T-helper 2 cell treated with Interferon-gamma antibody and Interleukin-4, amounts not matched to agents 5 μg/mL and 100 μg/mL, for 36 hours (primary cell): Measurements from ENCODE around the gene SEC23IP.
A peak's percentile ranks its signal among the peaks of the same experiment; 100 is the strongest.
"Not testable (repeated sequence)": the region's sequence is repeated elsewhere in the genome, so short reads cannot be mapped to it uniquely, and the experiment has no call there.

Source experiments
- DNase-seq: peaks from one replicate; pipeline ENCODE4 v3.0.0; 2021; ENCODE audit warnings: low spot score
- H3K27ac Mint-ChIP-seq: one replicate; pipeline ENCODE4 v1.8.0; 2021; ENCODE audit warnings: mild to moderate bottlenecking, mixed read lengths
- H3K27me3 Mint-ChIP-seq: one replicate; pipeline ENCODE4 v1.8.0; 2021; ENCODE audit warnings: low read depth, mixed read lengths
- H3K36me3 Mint-ChIP-seq: one replicate; pipeline ENCODE4 v1.8.0; 2021; ENCODE audit warnings: low read depth, mixed read lengths
- H3K4me1 Mint-ChIP-seq: one replicate; pipeline ENCODE4 v1.8.0; 2021; ENCODE audit warnings: low read depth, mixed read lengths
- H3K4me3 Mint-ChIP-seq: one replicate; pipeline ENCODE4 v1.8.0; 2022; ENCODE audit warnings: mild to moderate bottlenecking, moderate library complexity, mixed read lengths
- H3K9me3 Mint-ChIP-seq: one replicate; pipeline ENCODE4 v1.8.0; 2021; ENCODE audit warnings: mixed read lengths

SEC23IP gene

GRCh38 chr10:119865699-119866240 is 26.8 kb upstream of the SEC23IP start:
- peaks cover 41% of the 10 kb centered on the region for H3K4me1 Mint-ChIP-seq

GRCh38 chr10:119867317-119867716 is 25.2 kb upstream of the SEC23IP start:
- DNase-seq: no peak
- no peaks in the 10 kb centered on the region for H3K27me3 Mint-ChIP-seq
- peaks cover 11% of the 10 kb centered on the region for H3K9me3 Mint-ChIP-seq
- peaks cover 47% of the 10 kb centered on the region for H3K4me1 Mint-ChIP-seq
- no peak overlapping the region for H3K4me3 Mint-ChIP-seq
- H3K36me3 Mint-ChIP-seq: peaks cover 34% of the 10 kb centered on the region
- no peak overlapping the region for H3K27ac Mint-ChIP-seq

More at GRCh38 chr10:119865699-119866240, 26.8 kb upstream of the SEC23IP start:
- no peak overlapping the region for H3K27ac Mint-ChIP-seq
- no peaks in the 10 kb centered on the region for H3K27me3 Mint-ChIP-seq
- H3K9me3 Mint-ChIP-seq: peaks cover 11% of the 10 kb centered on the region
- no peak for DNase-seq
- peaks cover 29% of the 10 kb centered on the region for H3K36me3 Mint-ChIP-seq
- no peak overlapping the region for H3K4me3 Mint-ChIP-seq

GRCh38 chr10:119869398-119869797 is 23.1 kb upstream of the SEC23IP start:
- H3K4me3 Mint-ChIP-seq: not testable (repeated sequence)

GRCh38 chr10:119871881-119872609 is 20.5 kb upstream of the SEC23IP start:
- peak overlapping the region; percentile 88 for H3K4me3 Mint-ChIP-seq
- peaks cover 13% of the 10 kb centered on the region for H3K36me3 Mint-ChIP-seq
- H3K9me3 Mint-ChIP-seq: no peaks in the 10 kb centered on the region
- peak overlapping the region; percentile 80 for H3K27ac Mint-ChIP-seq
- H3K27me3 Mint-ChIP-seq: no peaks in the 10 kb centered on the region
- peak; percentile 47 for DNase-seq
- peaks cover 36% of the 10 kb centered on the region for H3K4me1 Mint-ChIP-seq

More at GRCh38 chr10:119869398-119869797, 23.1 kb upstream of the SEC23IP start:
- H3K27ac Mint-ChIP-seq, H3K9me3 Mint-ChIP-seq, DNase-seq, H3K27me3 Mint-ChIP-seq: not testable (repeated sequence)
- Mint-ChIP-seq H3K4me1 (peaks cover 43% of the 10 kb centered on the region), H3K36me3 (peaks cover 25% of the 10 kb centered on the region)

- Mint-ChIP-seq H3K4me1 (peaks cover 36% of the 10 kb centered on the region), H3K36me3 (peaks cover 13% of the 10 kb centered on the region)
These were observed 20.0 kb upstream of the SEC23IP start, which contains the start of gene MCMBP for GRCh38 chr10:119872610-119872859. Gene MCMBP (minus strand): TSS chr10:119872843. CDS start chr10:119872584, 259 bp downstream.

GRCh38 chr10:119872860-119873681 is 19.5 kb upstream of the SEC23IP start:
- H3K4me3 Mint-ChIP-seq: peak overlapping the region; percentile 85
- H3K27me3 Mint-ChIP-seq: no peaks in the 10 kb centered on the region
- H3K27ac Mint-ChIP-seq: peak overlapping the region; percentile 81
- DNase-seq: peak; percentile 86
- peaks cover 13% of the 10 kb centered on the region for H3K36me3 Mint-ChIP-seq
- peaks cover 33% of the 10 kb centered on the region for H3K4me1 Mint-ChIP-seq
- no peaks in the 10 kb centered on the region for H3K9me3 Mint-ChIP-seq

More at GRCh38 chr10:119872610-119872859, 20.0 kb upstream of the SEC23IP start, which contains the start of gene MCMBP:
- H3K27ac Mint-ChIP-seq: peak within 1 kb of the TSS; percentile 81
- H3K27me3 Mint-ChIP-seq: no peaks in the 10 kb centered on the region
- no peak for DNase-seq
- H3K9me3 Mint-ChIP-seq: no peaks in the 10 kb centered on the region
- H3K4me3 Mint-ChIP-seq: peak within 1 kb of the TSS; percentile 88

GRCh38 chr10:119878524-119878923 is 14.0 kb upstream of the SEC23IP start:
- Mint-ChIP-seq H3K36me3 (no peaks in the 10 kb centered on the region), H3K9me3 (no peaks in the 10 kb centered on the region), H3K4me1 (peaks cover 15% of the 10 kb centered on the region), H3K27ac (no peak overlapping the region), H3K27me3 (peaks cover 3% of the 10 kb centered on the region), H3K4me3 (no peak overlapping the region)
- DNase-seq: no peak

GRCh38 chr10:119883901-119884611 is 8.5 kb upstream of the SEC23IP start:
- not testable (repeated sequence) for DNase-seq, H3K36me3 Mint-ChIP-seq, H3K4me1 Mint-ChIP-seq, H3K27ac Mint-ChIP-seq, H3K9me3 Mint-ChIP-seq, H3K4me3 Mint-ChIP-seq
- H3K27me3 Mint-ChIP-seq: peaks cover 14% of the 10 kb centered on the region

GRCh38 chr10:119886070-119886469 is 6.5 kb upstream of the SEC23IP start:
- H3K36me3 Mint-ChIP-seq, H3K4me3 Mint-ChIP-seq, H3K27ac Mint-ChIP-seq, DNase-seq, H3K9me3 Mint-ChIP-seq, H3K4me1 Mint-ChIP-seq: not testable (repeated sequence)
- peaks cover 17% of the 10 kb centered on the region for H3K27me3 Mint-ChIP-seq

GRCh38 chr10:119888715-119889114 is 3.8 kb upstream of the SEC23IP start:
- not testable (repeated sequence) for H3K27ac Mint-ChIP-seq, H3K9me3 Mint-ChIP-seq, DNase-seq

GRCh38 chr10:119889201-119889600 is 3.3 kb upstream of the SEC23IP start:
- not testable (repeated sequence) for H3K36me3 Mint-ChIP-seq, H3K4me3 Mint-ChIP-seq, H3K9me3 Mint-ChIP-seq, DNase-seq, H3K27ac Mint-ChIP-seq
- Mint-ChIP-seq H3K4me1 (peaks cover 16% of the 10 kb centered on the region), H3K27me3 (peaks cover 15% of the 10 kb centered on the region)

More at GRCh38 chr10:119888715-119889114, 3.8 kb upstream of the SEC23IP start:
- H3K4me3 Mint-ChIP-seq, H3K36me3 Mint-ChIP-seq: not testable (repeated sequence)
- H3K4me1 Mint-ChIP-seq: peaks cover 11% of the 10 kb centered on the region
- peaks cover 15% of the 10 kb centered on the region for H3K27me3 Mint-ChIP-seq

GRCh38 chr10:119890307-119890706 is 2.2 kb upstream of the SEC23IP start:
- not testable (repeated sequence) for H3K9me3 Mint-ChIP-seq, H3K27ac Mint-ChIP-seq, DNase-seq
- H3K4me3 Mint-ChIP-seq: peak overlapping the region; percentile 30
- H3K36me3 Mint-ChIP-seq: peaks cover 11% of the 10 kb centered on the region
- peaks cover 22% of the 10 kb centered on the region for H3K4me1 Mint-ChIP-seq
- peaks cover 12% of the 10 kb centered on the region for H3K27me3 Mint-ChIP-seq

- H3K4me3 Mint-ChIP-seq: peak overlapping the region; percentile 96
- H3K4me1 Mint-ChIP-seq: peaks cover 28% of the 10 kb centered on the region
- not testable (repeated sequence) for H3K9me3 Mint-ChIP-seq, H3K27ac Mint-ChIP-seq, H3K27me3 Mint-ChIP-seq, DNase-seq
- H3K36me3 Mint-ChIP-seq: peaks cover 14% of the 10 kb centered on the region
These were observed 712 bp upstream of the SEC23IP start for GRCh38 chr10:119891849-119892187.
